CD4-positive, alpha-beta T cell (primary cell): ENCODE data around the gene TFR2. TPM values are rescaled to one million over a fixed set of nuclear protein-coding genes. Genes with fewer than 3 reads are reported as not detected.

Experiments
- ATAC-seq: fragments of 200-7000 bp; cut with Tn5 transposase; one replicate; pipeline ENCODE4 v1.10.0; 2022; ENCODE audit warnings: mild to moderate bottlenecking; ENCODE audit not compliant: poor library complexity
- CTCF ChIA-PET: fragments of 350-600 bp; sonication (Branson Sonifier 250); formaldehyde crosslinking; loops from one replicate; lab custom pipeline; 2021; ENCODE audit warnings: antibody characterized with exemption, inconsistent platforms; lab: Charles Lee
- POLR2A ChIA-PET: fragments of 350-600 bp; sonication (Branson Sonifier 250); formaldehyde crosslinking; loops from one replicate; lab custom pipeline; 2021; ENCODE audit warnings: antibody characterized with exemption, inconsistent platforms; lab: Charles Lee
- DNase-seq, 14 experiments: peaks; one replicate each; pipeline ENCODE4 v3.0.0-alpha.2; 2013 to 2020; ENCODE audit warnings: mixed read lengths in 2 of 14
- H3K27ac ChIP-seq, 2 donors: one replicate each; pipeline versions ENCODE4 v1.5.1 to v1.7.0; 2013; ENCODE audit warnings: low read length in 2 of 2, low read depth in 1 of 2, mild to moderate bottlenecking in 1 of 2
- H3K27me3 ChIP-seq, 2 experiments: 1 replicate in 1 of 2; 2 replicates in 1 of 2; pipeline versions ENCODE4 v1.6.1 to v1.7.0; 2013; ENCODE audit warnings: low read length in 2 of 2, control low read depth in 1 of 2, mild to moderate bottlenecking in 1 of 2, moderate library complexity in 1 of 2; ENCODE audit not compliant: insufficient read depth in 2 of 2, control insufficient read depth in 1 of 2
- H3K36me3 ChIP-seq: one replicate; pipeline ENCODE4 v1.6.1; 2013; ENCODE audit warnings: low read length, control low read depth; ENCODE audit not compliant: insufficient read depth
- H3K4me1 ChIP-seq: one replicate; pipeline ENCODE4 v1.6.1; 2013; ENCODE audit warnings: low read length, control low read depth; ENCODE audit not compliant: insufficient read depth
- H3K4me3 ChIP-seq: one replicate; pipeline ENCODE4 v1.5.1; 2013; ENCODE audit warnings: mild to moderate bottlenecking, low read length, moderate library complexity
- H3K9me3 ChIP-seq, 2 experiments: 1 replicate in 1 of 2; 2 replicates in 1 of 2; pipeline versions ENCODE4 v1.6.1 to v1.7.0; 2013; ENCODE audit warnings: low read length in 2 of 2, mild to moderate bottlenecking in 2 of 2, control low read depth in 1 of 2, moderate library complexity in 1 of 2; ENCODE audit not compliant: control insufficient read depth in 1 of 2, insufficient read depth in 1 of 2
- H3K27ac Mint-ChIP-seq: one replicate; pipeline ENCODE4 v1.8.0; 2020; ENCODE audit warnings: mixed read lengths
- H3K27me3 Mint-ChIP-seq: one replicate; pipeline ENCODE4 v1.8.0; 2021; ENCODE audit warnings: mixed read lengths
- H3K36me3 Mint-ChIP-seq: one replicate; pipeline ENCODE4 v1.8.0; 2021; ENCODE audit warnings: low read depth, mixed read lengths
- H3K4me1 Mint-ChIP-seq: one replicate; pipeline ENCODE4 v1.8.0; 2021; ENCODE audit warnings: low read depth, mixed read lengths
- H3K4me3 Mint-ChIP-seq: one replicate; pipeline ENCODE4 v1.8.0; 2020; ENCODE audit warnings: mild to moderate bottlenecking, mixed read lengths
- H3K9me3 Mint-ChIP-seq: one replicate; pipeline ENCODE4 v1.8.0; 2020; ENCODE audit warnings: mixed read lengths
- CTCF ChIP-seq: fragments of 200-600 bp; IDR thresholded peaks from one replicate; pipeline ENCODE4 v1.8.0; 2022; ENCODE audit warnings: antibody characterized with exemption, mild to moderate bottlenecking
- intact Hi-C, 2 experiments: fragments of 100-400 bp; cut with DNase I in 1 of 2; cut with micrococcal nuclease in 1 of 2; formaldehyde crosslinking; loops; one replicate each; pipeline versions ENCODE4 v1.15.1 to v1.9.0; 2023 to 2025; cut with DNase I, micrococcal nuclease
- total RNA-seq, 174 experiments: library from RNA in 2 of 174; stranded (reverse) in 2 of 174; gene quantifications; one replicate each; pipeline ENCODE4 v1.2.3 and lab custom pipeline; 2021 to 2026

The TFR2 gene
- total RNA-seq, 2 experiments from 2014 or later, result 1.7 to 2.3 TPM

- no peaks in the 10 kb centered on the region for H3K27me3 Mint-ChIP-seq
These were observed 37.0 kb downstream of the TFR2 start for GRCh38 chr7:100604028-100604975.

GRCh38 chr7:100603726-100604027, 37.7 kb downstream of the TFR2 start:
- H3K4me3 Mint-ChIP-seq, result peak overlapping the region; percentile 62
- H3K4me1 Mint-ChIP-seq, result peaks cover 23% of the 10 kb centered on the region
- ChIA-PET CTCF (interaction anchor here (0.6 to 2.3 kb wide), 3 partner anchors 10 to 101 kb away, joined by 3 to 8 read pairs (median 4); partner anchors contain the start of gene POP7), POLR2A (interaction anchor here (0.8 to 3.6 kb wide), 4 partner anchors 8 to 102 kb away, joined by 3 to 38 read pairs (median 6); partner anchors contain the start of genes FBXO24, LRCH4 and MOSPD3)
- peak; percentile 8 for ATAC-seq
- no peak for DNase-seq
- Histone ChIP-seq H3K36me3 (no peaks in the 10 kb centered on the region), H3K9me3 (no peaks in the 10 kb centered on the region), H3K4me3 (peak overlapping the region; percentile 86), H3K27ac (peak overlapping the region; percentile 13 to 63), H3K4me1 (peaks cover 29% of the 10 kb centered on the region), H3K27me3 (no peaks in the 10 kb centered on the region)
- TF ChIP-seq CTCF, result no peak
- H3K27ac Mint-ChIP-seq, result peak overlapping the region; percentile 76
- H3K27me3 Mint-ChIP-seq, result no peaks in the 10 kb centered on the region
- intact Hi-C loops, result loop anchor here (1.0 to 2.0 kb wide), 5 partner anchors 16 to 88 kb away; partner anchors contain the start of genes FBXO24 (in 1 of the 2), GNB2 (in 1 of the 2) and LRCH4 (in 1 of the 2)
- no peaks in the 10 kb centered on the region for H3K36me3 Mint-ChIP-seq
- H3K9me3 Mint-ChIP-seq, result no peaks in the 10 kb centered on the region

More at GRCh38 chr7:100604028-100604975, 37.0 kb downstream of the TFR2 start:
- peak overlapping the region; percentile 76 for H3K27ac Mint-ChIP-seq
- H3K36me3 ChIP-seq, result no peaks in the 10 kb centered on the region
- peak overlapping the region; percentile 92 for H3K4me3 Mint-ChIP-seq
- H3K27me3 ChIP-seq, result no peaks in the 10 kb centered on the region
- ChIA-PET CTCF (interaction anchor here (0.6 to 2.3 kb wide), 6 partner anchors 10 to 101 kb away, joined by 3 to 8 read pairs (median 4); partner anchors contain the start of genes LRCH4 and POP7), POLR2A (interaction anchor here (0.8 to 5.2 kb wide), 13 partner anchors 8 to 427 kb away, joined by 3 to 48 read pairs (median 3); partner anchors contain the start of genes FBXO24, GPC2, LRCH4 and MOSPD3)
- no peaks in the 10 kb centered on the region for H3K9me3 Mint-ChIP-seq
- peak; percentile 62 for TF ChIP-seq CTCF
- intact Hi-C loops, result loop anchor here (1.0 to 2.0 kb wide), 4 partner anchors 17 to 87 kb away; partner anchors contain the start of genes FBXO24 (in 1 of the 2), GNB2 (in 1 of the 2) and LRCH4 (in 1 of the 2)
- ATAC-seq, result peak; percentile 66
- peaks cover 23% of the 10 kb centered on the region for H3K4me1 Mint-ChIP-seq
- no peaks in the 10 kb centered on the region for H3K9me3 ChIP-seq
- peak overlapping the region; percentile 13 to 63 for H3K27ac ChIP-seq
- peaks cover 29% of the 10 kb centered on the region for H3K4me1 ChIP-seq
- peak; percentile 57 to 90 (median 69) for DNase-seq
- H3K4me3 ChIP-seq, result peak overlapping the region; percentile 86
- H3K36me3 Mint-ChIP-seq, result no peaks in the 10 kb centered on the region
